NCI-H1048 (cell line): ENCODE results near the gene TAS2R46.
"Not testable (repeated sequence)": the region's sequence is repeated elsewhere in the genome, so short reads cannot be mapped to it uniquely, and the experiment has no call there.

Source experiments
- DNase-seq: peaks from one replicate; lab custom pipeline; 2025; lab: John Stamatoyannopoulos, UW

TAS2R46 gene

GRCh38 chr12:11033959-11034358 lies 28.1 kb downstream of the TAS2R46 start:
- not testable (repeated sequence) for DNase-seq

DNA sequence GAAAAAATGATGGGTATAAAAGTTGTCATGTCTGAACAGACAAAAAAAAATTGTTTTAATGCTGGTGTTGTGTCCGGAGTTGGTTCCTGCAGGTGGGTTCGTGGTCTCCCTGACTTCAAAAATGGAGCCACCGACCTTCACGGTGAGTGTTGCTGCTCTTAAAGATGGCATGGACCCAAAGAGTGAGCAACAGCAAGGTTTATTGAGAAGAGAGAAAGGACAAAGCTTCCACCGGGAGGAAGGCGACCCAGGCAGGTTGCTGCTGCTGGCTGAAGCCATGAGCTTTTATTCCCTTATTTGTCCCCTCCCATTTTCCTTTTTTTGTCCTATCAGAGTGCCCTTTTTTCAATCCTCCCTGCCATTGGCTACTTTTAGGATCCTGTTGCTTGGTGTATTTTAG lies 30.8 kb downstream of the TAS2R46 start, which contains the start of gene TAS2R31:
TAS2R31 (minus strand) TSS at position 101 of the 400 bp plus-strand sequence; CDS start at position 29, 72 bp downstream.
- DNase-seq = no peak

DNA sequence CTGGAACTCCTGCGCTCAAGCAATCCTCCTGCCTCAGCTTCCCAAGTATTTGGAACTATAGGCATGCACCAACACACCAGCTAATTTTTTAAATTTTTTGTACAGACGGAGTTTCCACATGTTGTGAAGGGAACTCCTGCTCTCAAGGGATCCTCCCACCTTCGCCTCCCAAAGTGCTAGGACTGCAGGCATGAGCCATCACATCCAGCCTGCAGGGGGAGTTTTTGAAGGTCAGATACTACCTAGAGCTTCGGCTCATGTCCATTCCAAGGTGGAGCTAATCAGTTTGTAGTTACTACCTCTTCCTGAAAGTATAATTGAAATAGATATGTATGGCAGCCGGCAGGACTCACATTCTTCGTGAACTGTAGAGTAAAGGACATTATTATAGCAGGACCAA lies 36.0 kb downstream of the TAS2R46 start:
- no peak for DNase-seq

GRCh38 chr12:11023387-11023786 lies 38.7 kb downstream of the TAS2R46 start:
- DNase-seq = peak; percentile 33

DNA sequence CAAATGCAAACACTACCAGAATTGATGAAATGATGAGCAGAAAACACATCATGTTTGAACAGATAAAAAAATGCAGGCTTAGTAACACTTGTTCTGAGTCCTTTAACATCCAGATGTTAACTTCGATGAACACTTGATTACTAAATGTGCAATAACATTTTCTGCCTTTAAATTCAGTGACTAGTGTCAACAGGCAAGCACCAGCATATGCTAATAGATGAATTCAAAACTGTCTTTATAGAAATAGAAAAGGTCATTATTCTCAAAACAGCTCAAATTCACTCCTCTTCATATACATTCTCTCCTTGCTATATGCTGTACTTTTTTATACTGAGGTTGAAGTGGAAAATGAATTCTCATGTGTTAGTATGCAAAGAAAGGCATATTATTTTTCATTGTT lies 39.6 kb downstream of the TAS2R46 start, which contains the start of gene TAS2R19:
TAS2R19 (minus strand) TSS at position 101 of the 400 bp plus-strand sequence; CDS start at position 52, 49 bp downstream.
- DNase-seq = no peak

GRCh38 chr12:11016937-11017336 lies 45.2 kb downstream of the TAS2R46 start:
- peak; percentile 49 for DNase-seq

GRCh38 chr12:11015775-11016430 lies 46.2 kb downstream of the TAS2R46 start:
- DNase-seq = no peak

- DNase-seq = no peak
Measured at GRCh38 chr12:11014234-11014633, 47.9 kb downstream of the TAS2R46 start.
